Measurements from ENCODE around the gene PACRG. TPM values are rescaled to one million over a fixed set of nuclear protein-coding genes. Genes with fewer than 3 reads are reported as not detected.

The PACRG gene
- total and polyA plus RNA-seq, 2 of the 8 experiments (the other 6 are each of a cell fraction or from before 2014, with no cell fraction given), result 0.44 to 0.54 TPM

DNA sequence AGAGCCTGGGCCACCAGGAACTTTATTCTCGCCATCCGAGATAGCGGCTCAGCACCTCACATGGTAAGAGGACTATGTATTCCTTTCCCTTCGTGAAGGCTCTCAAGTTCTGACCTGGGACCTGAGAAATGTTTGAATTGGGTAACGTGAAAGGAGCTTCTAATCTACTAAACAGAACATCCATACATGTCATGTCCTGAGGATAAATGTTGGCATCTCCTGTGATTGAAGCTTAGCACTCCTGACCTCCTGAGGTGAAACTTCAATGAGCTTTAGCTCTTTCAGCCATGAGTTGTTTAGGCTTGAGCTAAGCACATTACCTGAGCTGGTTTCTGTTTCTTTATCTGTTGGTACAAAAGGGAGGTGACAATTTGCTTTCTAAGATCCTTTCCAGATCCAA lies 280.9 kb downstream of the PACRG start (continued):
- TF ChIP-seq CHD7 (IDR thresholded peaks at IDR 0.05; ENCODE audit: insufficient replicate concordance, low read length), result no peak
- TF ChIP-seq BACH1 (IDR thresholded peaks at IDR 0.05; ENCODE audit: low read length), result no peak
- TF ChIP-seq NANOG (IDR thresholded peaks at IDR 0.05; ENCODE audit: insufficient read depth, low read depth, low read length, poor library complexity, severe bottlenecking), result no peak
- TF ChIP-seq TCF12 (IDR thresholded peaks at IDR 0.05; ENCODE audit: low read depth, low read length), result no peak
- TF ChIP-seq ATF3 (IDR thresholded peaks at IDR 0.05; ENCODE audit: insufficient read depth, low read depth, low read length), result no peak
- no peak for TF ChIP-seq TBP (IDR thresholded peaks at IDR 0.05; ENCODE audit: low read depth, low read length)
- no peak for TF ChIP-seq ZNF274 (IDR thresholded peaks at IDR 0.05; ENCODE audit: borderline replicate concordance, extremely low read depth, low read length)
- no peak for TF ChIP-seq SIX5 (IDR thresholded peaks at IDR 0.05; ENCODE audit: low read depth, low read length)
- TF ChIP-seq CBX8 (IDR thresholded peaks at IDR 0.05; ENCODE audit: borderline replicate concordance, low read depth, low read length), result no peak
- no peak for TF ChIP-seq CHD1 (IDR thresholded peaks at IDR 0.05; ENCODE audit: low read depth, low read length)
- TF ChIP-seq TEAD4 (IDR thresholded peaks at IDR 0.05; ENCODE audit: low read depth, low read length), result no peak
- TF ChIP-seq ASH2L (IDR thresholded peaks at IDR 0.05; ENCODE audit: low read length), result no peak
